Measurements from ENCODE around the gene FCHO2. TPM values are rescaled to one million over a fixed set of nuclear protein-coding genes. Genes with fewer than 3 reads are reported as not detected.
A peak's percentile ranks its signal among the peaks of the same experiment; 100 is the strongest.

Gene FCHO2
- total RNA-seq, 1 donor from 2014 or later = 19.6 TPM

- DNase-seq (ENCODE audit: extremely low read depth, low read depth, low spot score) = no peak
These were observed 150.5 kb downstream of the FCHO2 start for GRCh38 chr5:73106335-73106734.

GRCh38 chr5:73110190-73110589, 154.3 kb downstream of the FCHO2 start:
- no peak for DNase-seq (ENCODE audit: extremely low read depth, low read depth, low spot score)

GRCh38 chr5:73111536-73111935, 155.7 kb downstream of the FCHO2 start:
- DNase-seq (ENCODE audit: extremely low read depth, low read depth, low spot score) = no peak

GRCh38 chr5:73112359-73112758, 156.5 kb downstream of the FCHO2 start:
- DNase-seq (ENCODE audit: extremely low read depth, low read depth, low spot score) = no peak

- no peak for DNase-seq (ENCODE audit: extremely low read depth, low read depth, low spot score)
These were observed 158.3 kb downstream of the FCHO2 start for GRCh38 chr5:73114044-73114688.

- DNase-seq (ENCODE audit: extremely low read depth, low read depth, low spot score) = no peak
These were observed 159.7 kb downstream of the FCHO2 start for GRCh38 chr5:73115399-73116051.

- DNase-seq (ENCODE audit: extremely low read depth, low read depth, low spot score) = no peak
These were observed 160.7 kb downstream of the FCHO2 start for GRCh38 chr5:73116506-73116905.

- no peak for DNase-seq (ENCODE audit: extremely low read depth, low read depth, low spot score)
These were observed 161.4 kb downstream of the FCHO2 start for GRCh38 chr5:73117088-73117740.

GRCh38 chr5:73118391-73118973, 162.6 kb downstream of the FCHO2 start:
- DNase-seq (ENCODE audit: extremely low read depth, low read depth, low spot score) = no peak

GRCh38 chr5:73119451-73120157, 163.8 kb downstream of the FCHO2 start:
- no peak for DNase-seq (ENCODE audit: extremely low read depth, low read depth, low spot score)

GRCh38 chr5:73120222-73121118, 164.6 kb downstream of the FCHO2 start, which contains the start of gene TMEM171:
TSS of gene TMEM171 (plus strand) at chr5:73120575. CDS start at chr5:73123374, 2,799 bp downstream.
- DNase-seq (ENCODE audit: extremely low read depth, low read depth, low spot score) = no peak

GRCh38 chr5:73121119-73121463, 165.2 kb downstream of the FCHO2 start:
- no peak for DNase-seq (ENCODE audit: extremely low read depth, low read depth, low spot score)

- DNase-seq (ENCODE audit: extremely low read depth, low read depth, low spot score) = peak; percentile 44
These were observed 167.3 kb downstream of the FCHO2 start for GRCh38 chr5:73122875-73123810.

- DNase-seq (ENCODE audit: extremely low read depth, low read depth, low spot score) = no peak
These were observed 169.4 kb downstream of the FCHO2 start for GRCh38 chr5:73125289-73125688.

GRCh38 chr5:73126381-73126780, 170.5 kb downstream of the FCHO2 start:
- DNase-seq (ENCODE audit: extremely low read depth, low read depth, low spot score) = no peak

GRCh38 chr5:73126957-73127356, 171.1 kb downstream of the FCHO2 start:
- no peak for DNase-seq (ENCODE audit: extremely low read depth, low read depth, low spot score)

GRCh38 chr5:73129143-73129542, 173.3 kb downstream of the FCHO2 start:
- no peak for DNase-seq (ENCODE audit: extremely low read depth, low read depth, low spot score)

- no peak for DNase-seq (ENCODE audit: extremely low read depth, low read depth, low spot score)
These were observed 175.0 kb downstream of the FCHO2 start for GRCh38 chr5:73130811-73131210.
